Neural progenitor cell (in vitro differentiated cells): ENCODE results near the gene SULT4A1. TPM values are rescaled to one million over a fixed set of nuclear protein-coding genes. Genes with fewer than 3 reads are reported as not detected.

Experiments
- DNase-seq: peaks from one replicate; pipeline ENCODE4 v3.0.0-alpha.2; 2016; ENCODE audit warnings: low spot score
- H2AFZ ChIP-seq: fragments of 200-600 bp; sonication (generic); replicated peaks from 2 replicates; pipeline ENCODE4 v1.6.1; 2016; ENCODE audit warnings: antibody characterized with exemption
- H3F3A ChIP-seq: fragments of 200-600 bp; sonication (generic); 2 replicates; pipeline ENCODE4 v1.6.1; 2016; ENCODE audit warnings: antibody characterized with exemption, low read depth
- H3K27ac ChIP-seq: fragments of 200-600 bp; sonication (generic); 2 replicates; pipeline ENCODE4 v1.5.1; 2016; ENCODE audit warnings: mild to moderate bottlenecking
- H3K27me3 ChIP-seq: fragments of 200-600 bp; sonication (generic); 2 replicates; pipeline ENCODE4 v1.6.1; 2016; ENCODE audit warnings: mild to moderate bottlenecking, moderate library complexity
- H3K36me3 ChIP-seq: fragments of 200-600 bp; sonication (generic); 2 replicates; pipeline ENCODE4 v1.5.1; 2016
- H3K4me1 ChIP-seq: fragments of 200-600 bp; sonication (generic); 2 replicates; pipeline ENCODE4 v1.6.1; 2016; ENCODE audit warnings: mixed run types
- H3K4me2 ChIP-seq: fragments of 200-600 bp; sonication (generic); 2 replicates; pipeline ENCODE4 v1.6.1; 2016
- H3K4me3 ChIP-seq: fragments of 200-600 bp; sonication (generic); 2 replicates; pipeline ENCODE4 v1.5.1; 2016
- H3K79me2 ChIP-seq: fragments of 200-600 bp; sonication (generic); 2 replicates; pipeline ENCODE4 v1.6.1; 2016; ENCODE audit warnings: low read depth
- H3K9ac ChIP-seq: fragments of 200-600 bp; sonication (generic); 2 replicates; pipeline ENCODE4 v1.6.1; 2016
- H3K9me3 ChIP-seq: fragments of 200-600 bp; sonication (generic); 2 replicates; pipeline ENCODE4 v1.5.1; 2016; ENCODE audit warnings: low read depth
- H4K20me1 ChIP-seq: fragments of 200-600 bp; sonication (generic); 2 replicates; pipeline ENCODE4 v1.6.1; 2016; ENCODE audit warnings: low read depth
- H3K27ac Mint-ChIP-seq: 3 replicates; pipeline ENCODE4 v1.8.0; 2021; ENCODE audit warnings: mixed read lengths
- H3K27me3 Mint-ChIP-seq: 2 replicates; pipeline ENCODE4 v1.8.0; 2022; ENCODE audit warnings: low read depth, mild to moderate bottlenecking, inconsistent platforms, moderate library complexity, mixed read lengths; ENCODE audit not compliant: insufficient read depth
- H3K36me3 Mint-ChIP-seq: 3 replicates; pipeline ENCODE4 v1.8.0; 2021; ENCODE audit warnings: mixed read lengths
- H3K4me1 Mint-ChIP-seq: 3 replicates; pipeline ENCODE4 v1.8.0; 2021; ENCODE audit warnings: mixed read lengths
- H3K4me3 Mint-ChIP-seq: 3 replicates; pipeline ENCODE4 v1.8.0; 2021; ENCODE audit warnings: mild to moderate bottlenecking, moderate library complexity, mixed read lengths
- H3K9me3 Mint-ChIP-seq: 3 replicates; pipeline ENCODE4 v1.8.0; 2020; ENCODE audit warnings: mixed read lengths
- EZH2 ChIP-seq: fragments of 200-600 bp; sonication (generic); IDR thresholded peaks from 2 replicates; pipeline ENCODE4 v1.6.1; 2017; ENCODE audit warnings: antibody characterized with exemption, mild to moderate bottlenecking, moderate library complexity
- EZH2phosphoT487 ChIP-seq: fragments of 200-600 bp; sonication (generic); IDR thresholded peaks from 2 replicates; pipeline ENCODE4 v1.6.1; 2017; ENCODE audit warnings: antibody characterized with exemption
- total RNA-seq: library from RNA; depleted of rRNA; stranded (reverse); fragments of >200 nt; gene quantifications from 2 replicates; pipeline ENCODE4 v1.2.3, GENCODE V29; 2015; ENCODE audit warnings: low replicate concordance
- TF ChIP-seq, protein P1 (sequence below): fragments of 200-600 bp; sonication (generic); IDR thresholded peaks from 2 replicates; pipeline ENCODE4 v1.5.1; 2017; ENCODE audit warnings: antibody characterized with exemption, mild to moderate bottlenecking

Gene SULT4A1
- total RNA-seq, 1 donor from 2014 or later: 14.2 TPM

GRCh38 chr22:43901976-43902643 lies 39.8 kb upstream of the SULT4A1 start:
- Mint-ChIP-seq H3K27me3 (peaks cover 18% of the 10 kb centered on the region), H3K4me1 (peaks cover 10% of the 10 kb centered on the region), H3K36me3 (no peaks in the 10 kb centered on the region), H3K9me3 (peaks cover 4% of the 10 kb centered on the region), H3K4me3 (no peak overlapping the region), H3K27ac (no peak overlapping the region)
- no peak for DNase-seq
- Histone ChIP-seq H3K36me3 (no peaks in the 10 kb centered on the region), H3K79me2 (no peaks in the 10 kb centered on the region), H3K9me3 (no peaks in the 10 kb centered on the region), H3K4me1 (no peaks in the 10 kb centered on the region), H3K27me3 (no peaks in the 10 kb centered on the region), H4K20me1 (no peaks in the 10 kb centered on the region), H3F3A (no peaks in the 10 kb centered on the region), H3K9ac (no peak overlapping the region), H2AFZ (no peak overlapping the region), H3K4me2 (no peak overlapping the region), H3K27ac (no peak overlapping the region), H3K4me3 (no peak overlapping the region)
- no peak for TF ChIP-seq EZH2
- no peak for TF ChIP-seq EZH2phosphoT487
- TF ChIP-seq, protein P1, sequence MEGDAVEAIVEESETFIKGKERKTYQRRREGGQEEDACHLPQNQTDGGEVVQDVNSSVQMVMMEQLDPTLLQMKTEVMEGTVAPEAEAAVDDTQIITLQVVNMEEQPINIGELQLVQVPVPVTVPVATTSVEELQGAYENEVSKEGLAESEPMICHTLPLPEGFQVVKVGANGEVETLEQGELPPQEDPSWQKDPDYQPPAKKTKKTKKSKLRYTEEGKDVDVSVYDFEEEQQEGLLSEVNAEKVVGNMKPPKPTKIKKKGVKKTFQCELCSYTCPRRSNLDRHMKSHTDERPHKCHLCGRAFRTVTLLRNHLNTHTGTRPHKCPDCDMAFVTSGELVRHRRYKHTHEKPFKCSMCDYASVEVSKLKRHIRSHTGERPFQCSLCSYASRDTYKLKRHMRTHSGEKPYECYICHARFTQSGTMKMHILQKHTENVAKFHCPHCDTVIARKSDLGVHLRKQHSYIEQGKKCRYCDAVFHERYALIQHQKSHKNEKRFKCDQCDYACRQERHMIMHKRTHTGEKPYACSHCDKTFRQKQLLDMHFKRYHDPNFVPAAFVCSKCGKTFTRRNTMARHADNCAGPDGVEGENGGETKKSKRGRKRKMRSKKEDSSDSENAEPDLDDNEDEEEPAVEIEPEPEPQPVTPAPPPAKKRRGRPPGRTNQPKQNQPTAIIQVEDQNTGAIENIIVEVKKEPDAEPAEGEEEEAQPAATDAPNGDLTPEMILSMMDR: no peak

DNA sequence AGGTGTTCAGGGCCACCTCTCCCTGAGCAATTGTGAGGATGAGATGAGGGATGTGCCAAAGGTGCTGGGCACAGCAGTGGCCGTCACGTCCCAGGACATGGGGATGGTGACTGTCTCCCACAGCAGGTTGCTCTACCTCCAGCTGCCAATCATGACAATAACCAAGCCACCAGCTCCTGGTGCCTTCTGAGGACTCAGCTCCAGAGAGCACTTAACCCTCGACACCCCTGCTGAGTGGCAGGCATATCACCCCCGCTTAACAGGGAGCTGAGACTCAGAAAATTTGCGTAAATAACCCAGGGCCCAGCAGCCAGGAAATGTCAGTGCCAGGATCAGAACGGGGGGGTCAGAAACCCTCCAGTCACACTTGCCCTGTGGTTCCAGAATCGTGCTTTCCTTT lies 37.9 kb upstream of the SULT4A1 start:
- Histone ChIP-seq H3K4me3 (no peak overlapping the region), H3F3A (no peaks in the 10 kb centered on the region), H3K4me1 (no peaks in the 10 kb centered on the region), H3K27me3 (no peaks in the 10 kb centered on the region), H3K4me2 (no peak overlapping the region), H3K9me3 (no peaks in the 10 kb centered on the region), H3K79me2 (no peaks in the 10 kb centered on the region), H4K20me1 (no peaks in the 10 kb centered on the region), H2AFZ (no peak overlapping the region), H3K27ac (no peak overlapping the region), H3K36me3 (no peaks in the 10 kb centered on the region), H3K9ac (no peak overlapping the region)
- H3K36me3 Mint-ChIP-seq: no peaks in the 10 kb centered on the region
- H3K27ac Mint-ChIP-seq: no peak overlapping the region
- TF ChIP-seq EZH2 (no peak), EZH2phosphoT487 (no peak)
- TF ChIP-seq, protein P1: no peak
- no peak overlapping the region for H3K4me3 Mint-ChIP-seq
- peaks cover 18% of the 10 kb centered on the region for H3K27me3 Mint-ChIP-seq
- peaks cover 4% of the 10 kb centered on the region for H3K4me1 Mint-ChIP-seq
- peaks cover 4% of the 10 kb centered on the region for H3K9me3 Mint-ChIP-seq
- DNase-seq: no peak

DNA sequence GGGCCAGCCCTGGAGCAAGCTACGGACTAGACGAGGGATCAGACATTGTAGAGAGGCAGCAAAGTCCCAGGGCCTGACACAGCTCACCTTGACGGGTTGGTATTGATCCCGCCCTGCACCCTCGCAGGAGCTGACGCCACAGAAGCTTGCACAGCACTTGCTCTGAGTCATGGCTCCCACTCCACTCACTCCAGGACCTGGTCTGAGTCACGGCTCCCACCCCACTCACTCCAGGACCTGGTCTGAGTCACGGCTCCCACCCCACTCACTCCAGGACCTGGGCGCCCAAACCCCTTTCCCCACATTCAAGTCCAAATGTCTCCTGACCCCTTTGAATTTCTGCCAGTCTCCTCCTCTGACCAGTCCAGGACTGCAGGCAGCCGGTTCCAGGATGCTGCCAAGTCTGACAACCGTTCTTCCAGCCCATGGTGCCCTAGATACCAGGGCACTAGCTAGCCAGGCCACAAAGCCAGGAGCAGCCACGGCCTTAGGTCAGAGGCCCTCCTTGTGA lies 35.5 kb upstream of the SULT4A1 start:
- Mint-ChIP-seq H3K36me3 (no peaks in the 10 kb centered on the region), H3K9me3 (no peaks in the 10 kb centered on the region), H3K4me1 (peaks cover 4% of the 10 kb centered on the region), H3K4me3 (no peak overlapping the region), H3K27ac (no peak overlapping the region), H3K27me3 (peaks cover 27% of the 10 kb centered on the region)
- Histone ChIP-seq H3K27ac (no peak overlapping the region), H3K4me3 (no peak overlapping the region), H4K20me1 (no peaks in the 10 kb centered on the region), H3K36me3 (no peaks in the 10 kb centered on the region), H3K79me2 (no peaks in the 10 kb centered on the region), H2AFZ (no peak overlapping the region), H3K27me3 (peaks cover 19% of the 10 kb centered on the region), H3F3A (no peaks in the 10 kb centered on the region), H3K4me2 (no peak overlapping the region), H3K4me1 (no peaks in the 10 kb centered on the region), H3K9ac (no peak overlapping the region), H3K9me3 (no peaks in the 10 kb centered on the region)
- TF ChIP-seq, protein P1: no peak
- TF ChIP-seq EZH2phosphoT487 (no peak), EZH2 (no peak)
- no peak for DNase-seq
